HCT116 (cell line): ENCODE results near the gene CDCP2. TPM values are rescaled to one million over a fixed set of nuclear protein-coding genes. Genes with fewer than 3 reads are reported as not detected.

Source experiments
- ATAC-seq: fragments of 200-7000 bp; cut with Tn5 transposase; 2 replicates; pipeline ENCODE4 v1.9.1; 2020; ENCODE audit warnings: mild to moderate bottlenecking, moderate library complexity
- BruUV-seq: library from RNA; stranded (reverse); fragments of 400-500 nt; replicated peaks from 2 replicates; lab custom pipeline; 2021; lab: Mats Ljungman, UMichigan
- CTCF ChIA-PET: fragments of 300-600 bp; sonication (Branson Sonifier 250); formaldehyde crosslinking; loops from one replicate; lab custom pipeline; 2021; ENCODE audit warnings: antibody characterized with exemption; lab: Charles Lee
- POLR2A ChIA-PET: fragments of 300-600, 350-600 bp; sonication (Branson Sonifier 250); formaldehyde crosslinking; loops from one replicate; lab custom pipeline; 2021; ENCODE audit warnings: antibody characterized with exemption; lab: Charles Lee
- RAD21 ChIA-PET, 2 experiments: fragments of 300-600 bp; sonication (Branson Sonifier 250); formaldehyde crosslinking; loops; one replicate each; lab custom pipeline; 2023; ENCODE audit warnings: low total read pairs in 2 of 2; ENCODE audit not compliant: uncharacterized antibody in 2 of 2, unreplicated experiment in 2 of 2, low non-redundant PET in 1 of 2; lab: Charles Lee
- DNase-seq: peaks from one replicate; pipeline ENCODE4 v3.0.0-alpha.2; 2010; ENCODE audit warnings: low read depth, low spot score
- H2AFZ ChIP-seq: fragments of 200-600 bp; shearing (Covaris generic), sonication (generic); 2 replicates; pipeline ENCODE4 v1.6.1; 2017; ENCODE audit warnings: low read depth, mixed run types, mixed read lengths, antibody characterized with exemption, low read length; ENCODE audit not compliant: poor library complexity, severe bottlenecking
- H3K27ac ChIP-seq: 2 replicates; pipeline ENCODE4 v1.5.1; 2012; ENCODE audit warnings: low read depth, low read length
- H3K27me3 ChIP-seq: fragments of 200-600 bp; sonication (generic); 2 replicates; pipeline ENCODE4 v1.6.1; 2016; ENCODE audit warnings: mixed run types, low read length, mixed read lengths; ENCODE audit not compliant: insufficient read depth
- H3K36me3 ChIP-seq, 2 experiments: fragments of 200-500 bp in 1 of 2; fragments of 200-600 bp in 1 of 2; sonication (Bioruptor generic) in 1 of 2; sonication (generic) in 1 of 2; 2 replicates each; pipeline versions ENCODE4 v1.5.1 to v1.6.1; 2014 to 2016; ENCODE audit warnings: low read length in 2 of 2, inconsistent platforms in 1 of 2, mixed read lengths in 1 of 2, mixed run types in 1 of 2; ENCODE audit not compliant: insufficient read depth in 2 of 2, control insufficient read depth in 1 of 2
- H3K4me1 ChIP-seq, 2 experiments: fragments of 200-600 bp in 1 of 2; sonication (generic) in 1 of 2; 2 replicates each; pipeline versions ENCODE4 v1.5.1 to v1.6.1; 2012 to 2017; ENCODE audit warnings: low read length in 2 of 2, inconsistent platforms in 1 of 2, mild to moderate bottlenecking in 1 of 2, mixed read lengths in 1 of 2, mixed run types in 1 of 2, moderate library complexity in 1 of 2; ENCODE audit not compliant: insufficient read depth in 2 of 2, control insufficient read depth in 1 of 2
- H3K4me2 ChIP-seq: fragments of 200-600 bp; sonication (generic); 2 replicates; pipeline ENCODE4 v1.6.1; 2017; ENCODE audit warnings: mixed run types, low read length, mixed read lengths
- H3K4me3 ChIP-seq, 2 experiments: fragments of 200-600 bp in 1 of 2; sonication (generic) in 1 of 2; replicated peaks in 1 of 2; 2 replicates each; pipeline ENCODE4 v1.5.1; 2011 to 2016; ENCODE audit warnings: low read length in 2 of 2, control low read depth in 1 of 2, low read depth in 1 of 2, mild to moderate bottlenecking in 1 of 2, mixed read lengths in 1 of 2, mixed run types in 1 of 2
- H3K79me2 ChIP-seq: fragments of 200-600 bp; sonication (generic); 2 replicates; pipeline ENCODE4 v1.6.1; 2017; ENCODE audit warnings: mild to moderate bottlenecking, mixed run types, low read length, moderate library complexity, mixed read lengths; ENCODE audit not compliant: insufficient read depth
- H3K9ac ChIP-seq: fragments of 200-600 bp; sonication (generic); 2 replicates; pipeline ENCODE4 v1.6.1; 2016; ENCODE audit warnings: low read length, mixed read lengths
- H3K9me2 ChIP-seq: fragments of 200-600 bp; sonication (generic), shearing (Covaris generic); 2 replicates; pipeline ENCODE4 v1.6.1; 2017; ENCODE audit warnings: mixed run types, mild to moderate bottlenecking, moderate library complexity; ENCODE audit not compliant: insufficient read depth
- H3K9me3 ChIP-seq, 2 experiments: fragments of 200-500 bp in 1 of 2; fragments of 200-600 bp in 1 of 2; sonication (Bioruptor generic) in 1 of 2; sonication (generic) in 1 of 2; 2 replicates each; pipeline ENCODE4 v1.6.1; 2014 to 2017; ENCODE audit warnings: low read length in 2 of 2, mixed read lengths in 2 of 2, inconsistent platforms in 1 of 2, low read depth in 1 of 2, mild to moderate bottlenecking in 1 of 2, mixed run types in 1 of 2, moderate library complexity in 1 of 2; ENCODE audit not compliant: control insufficient read depth in 1 of 2, insufficient read depth in 1 of 2
- H4K20me1 ChIP-seq: fragments of 200-600 bp; sonication (generic), shearing (Covaris generic); 2 replicates; pipeline ENCODE4 v1.6.1; 2017; ENCODE audit warnings: mixed run types, mild to moderate bottlenecking, moderate library complexity; ENCODE audit not compliant: insufficient read depth
- EGR1 ChIP-seq: IDR thresholded peaks from 2 replicates; pipeline ENCODE4 v1.6.1; 2012; ENCODE audit warnings: low read depth
- ELF1 ChIP-seq: IDR thresholded peaks from 2 replicates; pipeline ENCODE4 v1.6.1; 2012; ENCODE audit warnings: low read depth, borderline replicate concordance
- EZH2 ChIP-seq: fragments of 200-600 bp; sonication (generic); IDR thresholded peaks from 2 replicates; pipeline ENCODE4 v1.6.1; 2017; ENCODE audit warnings: antibody characterized with exemption, mixed run types
- MAX ChIP-seq: IDR thresholded peaks from 2 replicates; pipeline ENCODE4 v1.6.1; 2012
- SP1 ChIP-seq: IDR thresholded peaks from 2 replicates; pipeline ENCODE4 v1.6.1; 2012; ENCODE audit warnings: low read depth
- TCF7L2 ChIP-seq: IDR thresholded peaks from 2 replicates; pipeline ENCODE4 v1.7.0; 2011; ENCODE audit warnings: borderline replicate concordance, inconsistent platforms; ENCODE audit not compliant: insufficient read depth, insufficient read length; ENCODE audit errors: extremely low read depth
- YY1 ChIP-seq: IDR thresholded peaks from 2 replicates; pipeline ENCODE4 v1.6.1; 2011; ENCODE audit warnings: low read length, low read depth, moderate library complexity, mild to moderate bottlenecking; ENCODE audit not compliant: insufficient replicate concordance; ENCODE audit errors: extremely low read depth
- ZBTB33 ChIP-seq: IDR thresholded peaks from 2 replicates; pipeline ENCODE4 v1.6.1; 2011; ENCODE audit warnings: mild to moderate bottlenecking, low read length, moderate library complexity; ENCODE audit not compliant: insufficient replicate concordance; ENCODE audit errors: extremely low read depth
- ZFX ChIP-seq: fragments of 450-650 bp; IDR thresholded peaks from 2 replicates; pipeline ENCODE4 v1.6.1; 2017
- intact Hi-C: fragments of 100-400 bp; cut with micrococcal nuclease; formaldehyde crosslinking; loops from 2 replicates; pipeline ENCODE4 v1.10.0; 2022
- total RNA-seq: library from RNA; stranded (reverse); gene quantifications from one replicate; pipeline ENCODE4 v1.2.1, GENCODE V29; 2021; ENCODE audit not compliant: unreplicated experiment

Gene CDCP2
- total RNA-seq, 1 experiment from 2014 or later = 0.22 TPM

DNA sequence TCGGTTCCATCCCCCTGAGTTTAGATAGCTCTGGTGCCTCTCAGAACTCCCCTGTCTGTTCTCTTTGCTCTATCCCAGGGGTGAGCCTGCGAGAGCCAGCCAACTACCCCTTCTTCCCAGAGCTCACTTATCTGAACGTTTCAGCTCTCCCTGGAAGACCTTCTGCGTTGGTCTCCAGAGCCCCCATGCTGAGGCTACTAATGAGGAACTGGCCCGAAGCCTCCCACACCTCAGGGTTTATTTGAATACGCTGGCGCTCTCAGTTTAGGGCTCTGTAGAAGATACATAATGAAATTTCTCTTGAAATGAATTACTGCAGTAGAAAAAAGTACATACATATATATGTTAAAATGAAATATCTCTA lies 55.9 kb downstream of the CDCP2 start (continued):
- TF ChIP-seq TCF7L2 (no peak), EGR1 (no peak), MAX (no peak)

DNA sequence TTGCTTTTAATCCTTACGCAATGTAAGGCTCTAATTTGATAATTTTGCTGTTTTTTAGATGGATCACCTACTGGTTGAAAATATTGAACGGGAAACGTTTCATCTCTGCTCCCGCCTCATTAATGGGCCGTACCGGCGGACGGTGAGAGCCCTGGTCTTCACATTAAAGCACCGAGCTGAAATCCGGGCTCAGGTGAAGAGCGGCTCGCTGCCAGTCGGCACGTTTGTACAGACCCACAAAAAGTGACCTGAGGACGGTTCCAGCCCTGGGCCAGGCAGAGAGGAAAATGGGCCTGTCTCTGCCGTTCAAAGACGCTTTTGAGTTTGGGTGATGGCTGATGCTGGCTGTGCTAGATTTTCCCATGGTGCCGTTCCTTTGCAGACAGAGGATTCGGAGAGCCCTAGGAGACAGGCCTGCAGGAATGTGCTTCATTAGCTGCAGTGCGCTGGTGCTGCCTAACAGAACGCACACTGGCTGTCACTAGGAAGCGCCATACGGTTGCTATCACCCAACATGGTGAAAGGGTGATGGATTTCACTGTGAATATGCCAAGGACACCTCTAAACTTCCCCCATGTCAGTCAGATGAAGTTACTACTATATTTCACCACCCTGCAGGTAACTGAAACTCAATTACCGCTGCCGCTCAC lies 56.4 kb downstream of the CDCP2 start:
- H3K27me3 ChIP-seq = no peaks in the 10 kb centered on the region
- H3K4me3 ChIP-seq = no peak overlapping the region
- H3K9me2 ChIP-seq = no peaks in the 10 kb centered on the region; the same call in 1 of the 2 replicates
- H4K20me1 ChIP-seq = no peaks in the 10 kb centered on the region
- RAD21 ChIA-PET = no interaction called here
- no TSS peak for BruUV-seq
- H3K4me1 ChIP-seq = no peaks in the 10 kb centered on the region
- intact Hi-C loops = no loop called here
- no peak overlapping the region for H3K4me2 ChIP-seq
- H3K9ac ChIP-seq = no peak overlapping the region
- ATAC-seq (no peak), DNase-seq (no peak)
- H3K27ac ChIP-seq = no peak overlapping the region
- no peaks in the 10 kb centered on the region; a peak in 1 of 4 replicates for H3K36me3 ChIP-seq
- H3K9me3 ChIP-seq = no peaks in the 10 kb centered on the region
- CTCF ChIA-PET = no interaction called here
- H3K79me2 ChIP-seq = no peaks in the 10 kb centered on the region
- no peak overlapping the region for H2AFZ ChIP-seq
- POLR2A ChIA-PET = no interaction called here
- TF ChIP-seq SP1 (no peak), ZFX (no peak), YY1 (no peak), ELF1 (no peak), EZH2 (no peak), ZBTB33 (no peak), TCF7L2 (no peak)
